IMR-90 (cell line): ENCODE measurements around the gene KRTAP5-1. TPM values are rescaled to one million over a fixed set of nuclear protein-coding genes. Genes with fewer than 3 reads are reported as not detected.

Source experiments
- ATAC-seq: fragments of 200-7000 bp; cut with Tn5 transposase; 2 replicates; pipeline ENCODE4 v1.9.1; 2020; ENCODE audit warnings: low read depth, mild to moderate bottlenecking, moderate library complexity
- BruUV-seq: library from RNA; stranded (reverse); fragments of 400-500 nt; replicated peaks from 2 replicates; lab custom pipeline; 2021; lab: Mats Ljungman, UMichigan
- CTCF ChIA-PET: fragments of 300-600 bp; formaldehyde crosslinking; extraction: SDS; loops from one replicate; lab custom pipeline; 2021; ENCODE audit warnings: antibody characterized with exemption; lab: Yijun Ruan, JAX
- POLR2A ChIA-PET: fragments of 300-600 bp; sonication (Branson Sonifier 250); formaldehyde crosslinking; loops from one replicate; lab custom pipeline; 2022; ENCODE audit warnings: antibody characterized with exemption; ENCODE audit not compliant: unreplicated experiment; lab: Charles Lee
- DNase-seq: peaks from one replicate; pipeline ENCODE4 v3.0.0; 2013
- H2AFZ ChIP-seq: replicated peaks from 2 replicates; pipeline ENCODE3; 2013; ENCODE audit warnings: low read length, mild to moderate bottlenecking; ENCODE audit not compliant: poor library complexity
- H2AK5ac ChIP-seq: 2 replicates; pipeline ENCODE4 v1.6.1; 2013; ENCODE audit warnings: low read depth, low read length, inconsistent platforms
- H2AK9ac ChIP-seq: replicated peaks from 2 replicates; pipeline ENCODE3; 2013; ENCODE audit warnings: mild to moderate bottlenecking, low read depth, low read length, moderate library complexity; ENCODE audit not compliant: poor library complexity
- H2BK120ac ChIP-seq: 2 replicates; pipeline ENCODE4 v1.6.1; 2013; ENCODE audit warnings: low read depth, low read length, inconsistent platforms
- H2BK15ac ChIP-seq: 3 replicates; pipeline ENCODE4 v1.6.1; 2013; ENCODE audit warnings: low read depth, low read length, inconsistent platforms
- H2BK20ac ChIP-seq: 2 replicates; pipeline ENCODE4 v1.6.1; 2013; ENCODE audit warnings: low read depth, mild to moderate bottlenecking, inconsistent platforms, low read length, moderate library complexity
- H2BK5ac ChIP-seq: 2 replicates; pipeline ENCODE4 v1.6.1; 2013; ENCODE audit warnings: mild to moderate bottlenecking, low read depth, low read length, inconsistent platforms; ENCODE audit not compliant: poor library complexity, severe bottlenecking
- H3K14ac ChIP-seq: replicated peaks from 2 replicates; pipeline ENCODE4 v1.6.1; 2013; ENCODE audit warnings: low read depth, low read length, inconsistent platforms
- H3K18ac ChIP-seq: 2 replicates; pipeline ENCODE4 v1.6.1; 2013; ENCODE audit warnings: low read depth, low read length, control low read depth
- H3K23ac ChIP-seq: 2 replicates; pipeline ENCODE4 v1.6.1; 2013; ENCODE audit warnings: low read depth, low read length, inconsistent platforms
- H3K27ac ChIP-seq: 2 replicates; pipeline ENCODE4 v1.5.1; 2013; ENCODE audit warnings: mild to moderate bottlenecking, control low read depth, low read length; ENCODE audit not compliant: insufficient read depth
- H3K27me3 ChIP-seq: 2 replicates; pipeline ENCODE4 v1.6.1; 2013; ENCODE audit warnings: low read length; ENCODE audit not compliant: control insufficient read depth, insufficient read depth
- H3K36me3 ChIP-seq: 2 replicates; pipeline ENCODE4 v1.6.1; 2013; ENCODE audit warnings: low read length, mixed read lengths; ENCODE audit not compliant: control insufficient read depth, insufficient read depth
- H3K4ac ChIP-seq: 2 replicates; pipeline ENCODE4 v1.6.1; 2013; ENCODE audit warnings: low read depth, low read length, inconsistent platforms
- H3K4me1 ChIP-seq: 2 replicates; pipeline ENCODE4 v1.6.1; 2013; ENCODE audit warnings: low read length, mixed read lengths; ENCODE audit not compliant: control insufficient read depth, insufficient read depth
- H3K4me2 ChIP-seq: 2 replicates; pipeline ENCODE4 v1.6.1; 2013; ENCODE audit warnings: low read depth, mild to moderate bottlenecking, control low read depth, low read length, moderate library complexity
- H3K4me3 ChIP-seq: 2 replicates; pipeline ENCODE4 v1.5.1; 2013; ENCODE audit warnings: low read depth, mild to moderate bottlenecking, control low read depth, low read length, moderate library complexity; ENCODE audit not compliant: insufficient read depth
- H3K56ac ChIP-seq: 2 replicates; pipeline ENCODE4 v1.6.1; 2013; ENCODE audit warnings: low read length, inconsistent platforms; ENCODE audit not compliant: insufficient read depth; ENCODE audit errors: extremely low read depth
- H3K79me1 ChIP-seq, 2 experiments: 2 replicates each; pipeline ENCODE4 v1.6.1; 2013; ENCODE audit warnings: low read length in 2 of 2, inconsistent platforms in 1 of 2, low read depth in 1 of 2
- H3K9ac ChIP-seq: 2 replicates; pipeline ENCODE4 v1.6.1; 2013; ENCODE audit warnings: low read depth, low read length, control low read depth
- H3K9me1 ChIP-seq: 2 replicates; pipeline ENCODE4 v1.6.1; 2013; ENCODE audit warnings: low read length, inconsistent platforms; ENCODE audit not compliant: insufficient read depth
- H3K9me3 ChIP-seq: 2 replicates; pipeline ENCODE4 v1.6.1; 2013; ENCODE audit warnings: low read length; ENCODE audit not compliant: control insufficient read depth, insufficient read depth
- H4K20me1 ChIP-seq: 2 replicates; pipeline ENCODE4 v1.6.1; 2013; ENCODE audit warnings: low read length, inconsistent platforms; ENCODE audit not compliant: insufficient read depth
- H4K5ac ChIP-seq: 2 replicates; pipeline ENCODE4 v1.6.1; 2013; ENCODE audit warnings: mild to moderate bottlenecking, low read depth, low read length, control low read depth
- H4K8ac ChIP-seq, 2 experiments: 2 replicates each; pipeline ENCODE4 v1.6.1; 2013; ENCODE audit warnings: low read depth in 2 of 2, low read length in 2 of 2, control low read depth in 1 of 2, inconsistent platforms in 1 of 2
- H4K91ac ChIP-seq: 2 replicates; pipeline ENCODE4 v1.6.1; 2013; ENCODE audit warnings: low read depth, low read length, inconsistent platforms; ENCODE audit not compliant: insufficient read depth
- BHLHE40 ChIP-seq: fragments of 150-350 bp; IDR thresholded peaks from 2 replicates; pipeline ENCODE4 v1.6.1; 2016; ENCODE audit warnings: mild to moderate bottlenecking, low read depth, low read length
- CEBPB ChIP-seq: IDR thresholded peaks from 2 replicates; pipeline ENCODE4 v1.6.1; 2012; ENCODE audit warnings: low read depth, low read length, improper control_type of control experiment
- CHD1 ChIP-seq: IDR thresholded peaks from 2 replicates; pipeline ENCODE4 v1.6.1; 2012; ENCODE audit warnings: low read depth, low read length, improper control_type of control experiment
- FOS ChIP-seq: fragments of 150-350 bp; IDR thresholded peaks from 2 replicates; pipeline ENCODE4 v1.6.1; 2016; ENCODE audit warnings: low read depth, low read length
- MAFK ChIP-seq: IDR thresholded peaks from 2 replicates; pipeline ENCODE4 v1.6.1; 2012; ENCODE audit warnings: low read depth, low read length, improper control_type of control experiment
- MAZ ChIP-seq: IDR thresholded peaks from 2 replicates; pipeline ENCODE4 v1.6.1; 2012; ENCODE audit warnings: low read depth, mild to moderate bottlenecking, low read length, improper control_type of control experiment, moderate library complexity, borderline replicate concordance
- MXI1 ChIP-seq: IDR thresholded peaks from 2 replicates; pipeline ENCODE4 v1.6.1; 2012; ENCODE audit warnings: low read depth, mild to moderate bottlenecking, low read length, moderate library complexity, borderline replicate concordance
- NFE2L2 ChIP-seq: fragments of 150-350 bp; IDR thresholded peaks from 2 replicates; pipeline ENCODE4 v1.6.1; 2016; ENCODE audit warnings: low read depth, mild to moderate bottlenecking, low read length
- POLR2A ChIP-seq: IDR thresholded peaks from 2 replicates; pipeline ENCODE4 v1.6.1; 2012; ENCODE audit warnings: mild to moderate bottlenecking, low read depth, low read length
- RAD21 ChIP-seq: IDR thresholded peaks from 2 replicates; pipeline ENCODE4 v1.6.1; 2012; ENCODE audit warnings: low read length, improper control_type of control experiment
- RCOR1 ChIP-seq: IDR thresholded peaks from 2 replicates; pipeline ENCODE4 v1.6.1; 2012; ENCODE audit warnings: mild to moderate bottlenecking, low read length, improper control_type of control experiment; ENCODE audit not compliant: insufficient replicate concordance
- SMC3 ChIP-seq: fragments of 150-350 bp; IDR thresholded peaks from 2 replicates; pipeline ENCODE4 v1.6.1; 2016; ENCODE audit warnings: low read depth, mild to moderate bottlenecking, antibody characterized with exemption, low read length, moderate library complexity
- WGBS, 2 experiments: methylation state at CpG; one replicate each; pipeline versions ENCODE4 v1.1.5 to v1.1.7; 2013; ENCODE audit warnings: missing lambda C conversion rate in 2 of 2; ENCODE audit not compliant: insufficient read length in 1 of 2; ENCODE audit errors: extremely low coverage in 2 of 2; 5-methylcytosine and 5-hydroxymethylcytosine counted together
- dilution Hi-C: fragments of 300-500 bp; cut with HindIII; formaldehyde crosslinking; loops from one replicate; pipeline ENCODE4 v1.14.3; 2018; ENCODE audit warnings: low sequenced_read_pairs; ENCODE audit not compliant: unreplicated experiment
- in situ Hi-C: fragments of 300-500 bp; cut with MboI; formaldehyde crosslinking; loops from 3 replicates; pipeline ENCODE4 v1.14.3; 2019; ENCODE audit warnings: low sequenced_read_pairs, inconsistent platforms, mixed read lengths
- intact Hi-C: fragments of 100-400 bp; cut with micrococcal nuclease; formaldehyde crosslinking; loops from 2 replicates; pipeline ENCODE4 v1.10.0; 2022
- polyA plus RNA-seq, 3 experiments: library from polyadenylated mRNA; depleted of rRNA; stranded (reverse); fragments of >200 nt; gene quantifications; 2 replicates each; pipeline ENCODE4 v1.2.3, GENCODE V29; 2012; ENCODE audit warnings: low replicate concordance in 1 of 3
- total RNA-seq: library from RNA; depleted of rRNA; stranded (reverse); fragments of >200 nt; gene quantifications from 2 replicates; pipeline ENCODE4 v1.2.3, GENCODE V29; 2012
- TF ChIP-seq, protein P1 (sequence below): fragments of 150-350 bp; IDR thresholded peaks from 2 replicates; pipeline ENCODE4 v1.6.1; 2017; ENCODE audit warnings: mild to moderate bottlenecking, antibody characterized with exemption, low read length, low read depth
- TF ChIP-seq, protein P2 (sequence below): fragments of 150-350 bp; IDR thresholded peaks from 2 replicates; pipeline ENCODE4 v1.6.1; 2016; ENCODE audit warnings: low read depth, mild to moderate bottlenecking, low read length, moderate library complexity, borderline replicate concordance
- TF ChIP-seq, protein P3 (sequence below): conservative IDR thresholded peaks from 2 replicates; pipeline ENCODE4 v1.5.1; 2012; ENCODE audit warnings: mild to moderate bottlenecking, low read depth, low read length, improper control_type of control experiment

Gene KRTAP5-1
- total and polyA plus RNA-seq, 2 of the 4 experiments (the other 2 are of a cell fraction): not detected

DNA sequence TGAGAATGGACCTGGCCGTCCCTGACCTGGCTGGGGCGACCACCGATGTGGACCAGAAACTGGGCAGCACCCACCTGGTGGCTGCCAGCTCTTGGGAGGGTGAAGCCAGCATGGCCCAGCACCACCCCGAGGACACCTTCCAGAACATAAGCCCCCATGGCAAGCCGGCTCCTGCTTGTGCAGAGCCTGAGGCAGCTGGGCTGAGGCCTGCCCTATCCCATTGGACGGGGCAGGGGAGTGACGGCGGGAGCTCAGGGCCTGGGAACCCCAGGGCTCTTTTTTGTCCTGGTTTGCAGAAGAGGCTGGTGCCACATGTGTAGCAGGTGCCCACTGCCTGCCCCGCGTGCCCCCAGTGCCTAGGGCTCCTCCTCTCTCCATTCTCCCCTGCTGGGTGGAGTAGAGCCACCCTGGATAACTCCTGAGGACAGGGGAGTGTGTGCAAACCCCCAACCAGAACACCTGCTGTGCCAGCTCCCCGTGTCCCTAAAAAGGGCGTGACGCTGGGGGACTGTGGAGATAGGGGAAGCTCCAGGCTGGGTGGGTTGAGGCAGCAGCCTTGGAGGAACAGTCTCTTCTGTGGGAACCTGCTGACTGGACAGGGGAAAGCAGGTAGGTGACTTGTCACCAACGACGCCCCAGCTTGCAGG is 25.0 kb downstream of the KRTAP5-1 start:
- no TSS peak for BruUV-seq
- Histone ChIP-seq H3K27me3 (no peaks in the 10 kb centered on the region), H3K23ac (no peak overlapping the region), H3K9ac (no peak overlapping the region), H3K36me3 (peaks cover 16% of the 10 kb centered on the region), H3K14ac (no peak overlapping the region), H3K9me3 (no peaks in the 10 kb centered on the region), H3K4me1 (peaks cover 29% of the 10 kb centered on the region), H2AFZ (no peak overlapping the region), H3K4me2 (no peak overlapping the region), H2BK5ac (peak overlapping the region; percentile 69), H4K20me1 (peaks cover 31% of the 10 kb centered on the region), H2AK5ac (peak overlapping the region; percentile 83; the same call in 1 of the 2 replicates), H2BK15ac (no peak overlapping the region), H4K8ac (peak overlapping the region in 1 of 2 experiments; percentile 69; a peak in 1 of 4 replicates), H2BK20ac (peak overlapping the region; percentile 20; the same call in 1 of the 2 replicates), H3K4ac (peak overlapping the region; percentile 40), H2BK120ac (peak overlapping the region; percentile 61; the same call in 1 of the 2 replicates), H3K9me1 (peaks cover 23% of the 10 kb centered on the region), H3K79me1 (peaks cover 4 to 31% of the 10 kb centered on the region in 2 experiments; a peak in 2 of 4 replicates), H4K91ac (peak overlapping the region; percentile 79), H4K5ac (peak overlapping the region; percentile 30; the same call in 1 of the 2 replicates), H2AK9ac (peak overlapping the region; percentile 83), H3K4me3 (no peak overlapping the region), H3K27ac (no peak overlapping the region), H3K18ac (no peak overlapping the region), H3K56ac (no peak overlapping the region)
- in situ Hi-C loops (no loop called here), intact Hi-C loops (no loop called here), dilution Hi-C loops (no loop called here)
- ChIA-PET CTCF (no interaction called here), POLR2A (no interaction called here)
- no peak for DNase-seq
- ATAC-seq: no peak
- 89% methylated on average over 6 of the region's 15 CpGs; no CpG with 5 or more reads in 1 of the 2 experiments for WGBS, 2 experiments
- no peak for TF ChIP-seq RCOR1
- TF ChIP-seq CEBPB: no peak
- no peak for TF ChIP-seq MAFK
- TF ChIP-seq NFE2L2: no peak
- TF ChIP-seq BHLHE40: no peak
- no peak for TF ChIP-seq RAD21
- TF ChIP-seq, protein P1, sequence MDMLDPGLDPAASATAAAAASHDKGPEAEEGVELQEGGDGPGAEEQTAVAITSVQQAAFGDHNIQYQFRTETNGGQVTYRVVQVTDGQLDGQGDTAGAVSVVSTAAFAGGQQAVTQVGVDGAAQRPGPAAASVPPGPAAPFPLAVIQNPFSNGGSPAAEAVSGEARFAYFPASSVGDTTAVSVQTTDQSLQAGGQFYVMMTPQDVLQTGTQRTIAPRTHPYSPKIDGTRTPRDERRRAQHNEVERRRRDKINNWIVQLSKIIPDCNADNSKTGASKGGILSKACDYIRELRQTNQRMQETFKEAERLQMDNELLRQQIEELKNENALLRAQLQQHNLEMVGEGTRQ: no peak
- no peak for TF ChIP-seq MAZ
- no peak for TF ChIP-seq CHD1
- TF ChIP-seq MXI1: no peak
- TF ChIP-seq, protein P2, sequence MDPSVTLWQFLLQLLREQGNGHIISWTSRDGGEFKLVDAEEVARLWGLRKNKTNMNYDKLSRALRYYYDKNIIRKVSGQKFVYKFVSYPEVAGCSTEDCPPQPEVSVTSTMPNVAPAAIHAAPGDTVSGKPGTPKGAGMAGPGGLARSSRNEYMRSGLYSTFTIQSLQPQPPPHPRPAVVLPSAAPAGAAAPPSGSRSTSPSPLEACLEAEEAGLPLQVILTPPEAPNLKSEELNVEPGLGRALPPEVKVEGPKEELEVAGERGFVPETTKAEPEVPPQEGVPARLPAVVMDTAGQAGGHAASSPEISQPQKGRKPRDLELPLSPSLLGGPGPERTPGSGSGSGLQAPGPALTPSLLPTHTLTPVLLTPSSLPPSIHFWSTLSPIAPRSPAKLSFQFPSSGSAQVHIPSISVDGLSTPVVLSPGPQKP: no peak
- TF ChIP-seq POLR2A: no peak
- TF ChIP-seq SMC3: no peak
- no peak for TF ChIP-seq FOS
- TF ChIP-seq, protein P3, sequence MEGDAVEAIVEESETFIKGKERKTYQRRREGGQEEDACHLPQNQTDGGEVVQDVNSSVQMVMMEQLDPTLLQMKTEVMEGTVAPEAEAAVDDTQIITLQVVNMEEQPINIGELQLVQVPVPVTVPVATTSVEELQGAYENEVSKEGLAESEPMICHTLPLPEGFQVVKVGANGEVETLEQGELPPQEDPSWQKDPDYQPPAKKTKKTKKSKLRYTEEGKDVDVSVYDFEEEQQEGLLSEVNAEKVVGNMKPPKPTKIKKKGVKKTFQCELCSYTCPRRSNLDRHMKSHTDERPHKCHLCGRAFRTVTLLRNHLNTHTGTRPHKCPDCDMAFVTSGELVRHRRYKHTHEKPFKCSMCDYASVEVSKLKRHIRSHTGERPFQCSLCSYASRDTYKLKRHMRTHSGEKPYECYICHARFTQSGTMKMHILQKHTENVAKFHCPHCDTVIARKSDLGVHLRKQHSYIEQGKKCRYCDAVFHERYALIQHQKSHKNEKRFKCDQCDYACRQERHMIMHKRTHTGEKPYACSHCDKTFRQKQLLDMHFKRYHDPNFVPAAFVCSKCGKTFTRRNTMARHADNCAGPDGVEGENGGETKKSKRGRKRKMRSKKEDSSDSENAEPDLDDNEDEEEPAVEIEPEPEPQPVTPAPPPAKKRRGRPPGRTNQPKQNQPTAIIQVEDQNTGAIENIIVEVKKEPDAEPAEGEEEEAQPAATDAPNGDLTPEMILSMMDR: no peak
